OCI-LY7 (cell line): ENCODE measurements around the gene LYPLAL1. TPM values are rescaled to one million over a fixed set of nuclear protein-coding genes. Genes with fewer than 3 reads are reported as not detected.
A peak's percentile ranks its signal among the peaks of the same experiment; 100 is the strongest.

ENCODE experiments used
- Bru-seq: library from RNA; stranded (reverse); fragments of 400-500 nt; gene quantifications from one replicate; lab custom pipeline; 2021; lab: Mats Ljungman, UMichigan
- BruChase-seq, 2 experiments: library from RNA; stranded (reverse); fragments of 400-500 nt; gene quantifications; one replicate each; lab custom pipeline; 2021; lab: Mats Ljungman, UMichigan
- BruUV-seq: library from RNA; stranded (reverse); fragments of 400-500 nt; replicated peaks from 2 replicates; lab custom pipeline; 2021; lab: Mats Ljungman, UMichigan
- CTCF ChIA-PET: fragments of 300-600 bp; sonication (Branson Sonifier 250); formaldehyde crosslinking; loops from one replicate; lab custom pipeline; 2022; ENCODE audit warnings: antibody characterized with exemption; ENCODE audit not compliant: unreplicated experiment; lab: Charles Lee
- POLR2A ChIA-PET: fragments of 300-600 bp; sonication (Branson Sonifier 250); formaldehyde crosslinking; loops from one replicate; lab custom pipeline; 2022; ENCODE audit warnings: antibody characterized with exemption; lab: Charles Lee
- DNase-seq: peaks from one replicate; pipeline ENCODE4 v3.0.0-alpha.2; 2015; ENCODE audit warnings: low spot score
- H2AFZ ChIP-seq: fragments of 200-600 bp; sonication (generic), shearing (Covaris generic); 2 replicates; pipeline ENCODE4 v1.6.1; 2014; ENCODE audit warnings: mild to moderate bottlenecking, antibody characterized with exemption, low read length, moderate library complexity
- H3K27ac ChIP-seq: fragments of 200-600 bp; sonication (generic); 2 replicates; pipeline ENCODE4 v1.5.1; 2014; ENCODE audit warnings: mixed run types, low read depth, mild to moderate bottlenecking, moderate library complexity, low read length, inconsistent platforms; ENCODE audit not compliant: poor library complexity, severe bottlenecking
- H3K36me3 ChIP-seq: fragments of 200-600 bp; sonication (generic); 2 replicates; pipeline ENCODE4 v1.6.1; 2014; ENCODE audit warnings: mild to moderate bottlenecking, antibody characterized with exemption, low read length, moderate library complexity, mixed read lengths; ENCODE audit not compliant: insufficient read depth
- H3K4me1 ChIP-seq: fragments of 200-600 bp; sonication (generic); 2 replicates; pipeline ENCODE4 v1.5.1; 2014; ENCODE audit warnings: mild to moderate bottlenecking, low read length; ENCODE audit not compliant: insufficient read depth, poor library complexity, severe bottlenecking
- H3K4me2 ChIP-seq: fragments of 200-600 bp; sonication (generic); 2 replicates; pipeline ENCODE4 v1.6.1; 2014; ENCODE audit warnings: mild to moderate bottlenecking, low read length
- H3K4me3 ChIP-seq: fragments of 200-600 bp; sonication (generic); 2 replicates; pipeline ENCODE4 v1.5.1; 2014; ENCODE audit warnings: mild to moderate bottlenecking, low read depth, low read length; ENCODE audit not compliant: poor library complexity, severe bottlenecking
- H3K79me2 ChIP-seq: fragments of 200-600 bp; sonication (generic); 2 replicates; pipeline ENCODE4 v1.6.1; 2016; ENCODE audit warnings: low read depth, mild to moderate bottlenecking, low read length, moderate library complexity, mixed read lengths; ENCODE audit not compliant: insufficient read depth
- H3K9me2 ChIP-seq: fragments of 200-600 bp; sonication (generic); 2 replicates; pipeline ENCODE4 v1.6.1; 2016; ENCODE audit warnings: mild to moderate bottlenecking, low read length, mixed read lengths; ENCODE audit not compliant: insufficient read depth
- H3K9me3 ChIP-seq: fragments of 200-600 bp; sonication (generic); 2 replicates; pipeline ENCODE4 v1.6.1; 2014; ENCODE audit warnings: mild to moderate bottlenecking, mixed run types, low read length, mixed read lengths
- H4K20me1 ChIP-seq: fragments of 200-600 bp; sonication (generic); 2 replicates; pipeline ENCODE4 v1.6.1; 2014; ENCODE audit warnings: mild to moderate bottlenecking, antibody characterized with exemption, low read length, moderate library complexity, mixed read lengths; ENCODE audit not compliant: insufficient read depth
- EZH2phosphoT487 ChIP-seq: fragments of 200-600 bp; sonication (generic); IDR thresholded peaks from 2 replicates; pipeline ENCODE4 v1.6.1; 2018; ENCODE audit warnings: low read depth, borderline replicate concordance, mild to moderate bottlenecking, mixed run types, antibody characterized with exemption, low read length, moderate library complexity, mixed read lengths
- intact Hi-C: fragments of 100-400 bp; cut with micrococcal nuclease; formaldehyde crosslinking; loops from one replicate; pipeline ENCODE4 v1.10.0; 2022; ENCODE audit not compliant: unreplicated experiment
- long read RNA-seq: library from polyadenylated mRNA; stranded (forward); transcript quantifications from one replicate; pipeline ENCODE4 v2.0.0, GENCODE V29; 2022
- total RNA-seq, 2 experiments: library from RNA; depleted of rRNA in 1 of 2; stranded (reverse); fragments of >200 nt in 1 of 2; shearing (Covaris generic) in 1 of 2; gene quantifications; 2 replicates each; pipeline ENCODE4 v1.2.3, GENCODE V29; 2014 to 2022
- TF ChIP-seq, protein P1 (sequence below): fragments of 200-600 bp; sonication (generic); conservative IDR thresholded peaks from 2 replicates; pipeline ENCODE4 v1.5.1; 2014; ENCODE audit warnings: mild to moderate bottlenecking, antibody characterized with exemption, low read length, moderate library complexity, mixed read lengths

Gene LYPLAL1
- total RNA-seq (2014; rRNA removed; shearing (Covaris generic)): 13.2 and 19.6 TPM in 2 replicates
- 24.3 and 32.1 TPM in 2 replicates for total RNA-seq (2022)
- Bru-seq, nascent RNA: percentile 82 among the genes with signal in this experiment
- percentile 58 among the genes with signal in this experiment for BruChase-seq, experiment 1, labeled RNA remaining after a 6-hour chase
- BruChase-seq, experiment 2, labeled RNA remaining after a 2-hour chase: percentile 81 among the genes with signal in this experiment
- long read RNA-seq, transcript LYPLAL1-202 (5 exons, 1,898 nt): major isoform, 14 of 29 reads
- long read RNA-seq, partial matches to known transcripts: 0 of 29 reads
- long read RNA-seq, other reads (novel, unspliced or antisense): 3 of 29 reads

DNA sequence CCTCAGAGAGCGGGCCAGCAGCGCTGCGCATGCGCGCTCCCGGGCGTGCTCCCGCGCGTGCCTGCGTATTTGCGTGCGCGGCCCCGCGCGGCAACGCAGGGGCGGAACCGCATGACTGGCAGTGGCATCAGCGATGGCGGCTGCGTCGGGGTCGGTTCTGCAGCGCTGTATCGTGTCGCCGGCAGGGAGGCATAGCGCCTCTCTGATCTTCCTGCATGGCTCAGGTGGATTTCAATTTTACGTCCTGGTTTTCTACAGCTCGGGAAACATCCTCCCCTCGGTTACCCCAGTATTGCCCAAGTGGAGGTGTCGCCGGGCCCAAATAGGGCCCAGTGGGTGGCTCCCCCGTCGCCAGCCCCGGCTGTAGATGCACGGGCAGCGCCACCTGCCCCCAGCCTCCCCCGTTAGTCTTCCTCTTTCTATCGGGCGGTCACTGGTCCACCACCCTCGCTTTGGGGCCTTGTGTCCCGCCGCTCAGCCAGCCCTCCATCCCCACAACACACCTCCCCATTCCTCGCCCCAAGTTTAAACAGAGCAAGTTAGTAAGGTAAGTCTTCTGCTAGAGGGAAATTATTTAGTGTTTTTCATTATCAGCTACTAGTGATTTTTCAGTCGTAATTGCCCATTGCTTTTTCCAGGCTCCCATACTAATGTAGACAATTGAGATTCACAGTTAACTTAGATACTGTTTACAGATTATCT, at the start of gene LYPLAL1:
Gene LYPLAL1 (plus strand): TSS at position 121 of the 702 bp plus-strand sequence. CDS start 13 bp downstream, at position 134.
- Histone ChIP-seq H3K79me2 (peaks cover 13% of the 10 kb centered on the region), H3K4me3 (peak within 1 kb of the TSS; percentile 85), H3K4me1 (peaks cover 15% of the 10 kb centered on the region), H3K27ac (peak within 1 kb of the TSS; percentile 39), H4K20me1 (no peaks in the 10 kb centered on the region), H3K9me3 (peaks cover 6% of the 10 kb centered on the region; the same call in 1 of the 2 replicates), H3K9me2 (no peaks in the 10 kb centered on the region), H3K36me3 (no peaks in the 10 kb centered on the region; the same call in 1 of the 2 replicates), H3K4me2 (peak within 1 kb of the TSS; percentile 96), H2AFZ (peak within 1 kb of the TSS; percentile 94)
- no peak for TF ChIP-seq EZH2phosphoT487
- TF ChIP-seq, protein P1, sequence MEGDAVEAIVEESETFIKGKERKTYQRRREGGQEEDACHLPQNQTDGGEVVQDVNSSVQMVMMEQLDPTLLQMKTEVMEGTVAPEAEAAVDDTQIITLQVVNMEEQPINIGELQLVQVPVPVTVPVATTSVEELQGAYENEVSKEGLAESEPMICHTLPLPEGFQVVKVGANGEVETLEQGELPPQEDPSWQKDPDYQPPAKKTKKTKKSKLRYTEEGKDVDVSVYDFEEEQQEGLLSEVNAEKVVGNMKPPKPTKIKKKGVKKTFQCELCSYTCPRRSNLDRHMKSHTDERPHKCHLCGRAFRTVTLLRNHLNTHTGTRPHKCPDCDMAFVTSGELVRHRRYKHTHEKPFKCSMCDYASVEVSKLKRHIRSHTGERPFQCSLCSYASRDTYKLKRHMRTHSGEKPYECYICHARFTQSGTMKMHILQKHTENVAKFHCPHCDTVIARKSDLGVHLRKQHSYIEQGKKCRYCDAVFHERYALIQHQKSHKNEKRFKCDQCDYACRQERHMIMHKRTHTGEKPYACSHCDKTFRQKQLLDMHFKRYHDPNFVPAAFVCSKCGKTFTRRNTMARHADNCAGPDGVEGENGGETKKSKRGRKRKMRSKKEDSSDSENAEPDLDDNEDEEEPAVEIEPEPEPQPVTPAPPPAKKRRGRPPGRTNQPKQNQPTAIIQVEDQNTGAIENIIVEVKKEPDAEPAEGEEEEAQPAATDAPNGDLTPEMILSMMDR: peak; percentile 47
- intact Hi-C loops: loop anchor here (10.0 kb wide), 1 partner anchor 889 kb away; the partner anchor contains the start of gene RRP15
- ChIA-PET POLR2A (interaction anchor here (0.6 to 2.4 kb wide), 9 partner anchors 10 to 1416 kb away, joined by 3 to 27 read pairs (median 3); no protein-coding TSS in a partner anchor), CTCF (no interaction called here)
- peak; percentile 92 for DNase-seq
- BruUV-seq: TSS peak; percentile 73

DNA sequence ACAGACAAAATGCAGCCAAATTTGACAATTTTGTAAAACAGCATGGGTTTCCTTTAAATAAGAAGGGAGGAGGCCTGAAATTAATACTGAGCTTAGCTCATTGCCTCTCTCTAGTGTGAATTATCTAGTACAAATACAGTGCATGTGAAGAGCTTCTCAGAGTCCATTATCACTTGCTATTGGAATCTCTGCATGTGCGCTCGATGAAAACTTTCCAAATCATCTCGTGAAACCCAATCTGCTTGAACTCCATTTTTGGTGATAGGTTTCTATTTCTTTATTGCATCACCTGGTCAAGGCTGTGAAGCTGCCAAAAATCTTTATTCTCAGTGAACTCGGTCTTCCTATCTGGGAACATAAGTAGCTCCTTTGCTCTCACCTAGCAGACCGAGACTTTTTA, 49.5 kb upstream of the LYPLAL1 start:
- Histone ChIP-seq H3K9me2 (no peaks in the 10 kb centered on the region), H3K4me1 (no peaks in the 10 kb centered on the region), H2AFZ (no peak overlapping the region), H3K36me3 (no peaks in the 10 kb centered on the region), H3K9me3 (no peaks in the 10 kb centered on the region), H3K4me3 (no peak overlapping the region), H3K4me2 (no peak overlapping the region), H3K27ac (no peak overlapping the region), H3K79me2 (no peaks in the 10 kb centered on the region), H4K20me1 (no peaks in the 10 kb centered on the region)
- ChIA-PET CTCF (no interaction called here), POLR2A (interaction anchor here (1.0 kb wide), 1 partner anchor 108 kb away, joined by 3 read pairs; no protein-coding TSS in a partner anchor)
- BruUV-seq: no TSS peak
- DNase-seq: no peak
- no peak for TF ChIP-seq EZH2phosphoT487
- TF ChIP-seq, protein P1: no peak
- intact Hi-C loops: no loop called here
